Measurements from ENCODE around the gene CES3.

Gene CES3

GRCh38 chr16:66961065-66961744 is at the start of gene CES3:
Gene CES3 (plus strand): TSS chr16:66961266. CDS start chr16:66961308, 42 bp downstream.
- no peak for DNase-seq (ENCODE audit: low spot score)

GRCh38 chr16:66911801-66912200 is 49.3 kb upstream of the CES3 start:
- no peak for DNase-seq (ENCODE audit: low spot score)

- DNase-seq (ENCODE audit: low spot score), result no peak
These were observed 48.0 kb upstream of the CES3 start for GRCh38 chr16:66913081-66913480.

DNA sequence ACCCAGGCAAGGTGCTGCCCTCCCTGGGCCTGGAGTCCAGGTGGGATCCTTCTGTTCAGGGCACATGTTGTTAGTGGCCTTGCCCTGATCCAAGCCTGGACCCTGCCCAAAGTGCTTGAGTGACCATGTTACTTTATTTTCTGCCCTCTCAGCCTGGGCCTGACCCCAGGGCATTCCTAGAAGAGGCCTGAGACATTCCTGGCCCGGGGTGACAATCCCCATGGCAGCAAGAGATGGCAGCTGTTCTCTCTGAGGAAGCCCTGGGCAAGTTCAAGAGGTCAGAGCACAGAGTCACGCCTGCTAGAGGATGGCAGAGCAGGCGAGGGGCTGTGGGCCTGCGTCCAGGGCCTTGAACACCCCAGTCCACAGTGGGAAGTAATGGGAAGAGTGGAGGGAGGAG is 47.4 kb upstream of the CES3 start:
- no peak for DNase-seq (ENCODE audit: low spot score)

DNA sequence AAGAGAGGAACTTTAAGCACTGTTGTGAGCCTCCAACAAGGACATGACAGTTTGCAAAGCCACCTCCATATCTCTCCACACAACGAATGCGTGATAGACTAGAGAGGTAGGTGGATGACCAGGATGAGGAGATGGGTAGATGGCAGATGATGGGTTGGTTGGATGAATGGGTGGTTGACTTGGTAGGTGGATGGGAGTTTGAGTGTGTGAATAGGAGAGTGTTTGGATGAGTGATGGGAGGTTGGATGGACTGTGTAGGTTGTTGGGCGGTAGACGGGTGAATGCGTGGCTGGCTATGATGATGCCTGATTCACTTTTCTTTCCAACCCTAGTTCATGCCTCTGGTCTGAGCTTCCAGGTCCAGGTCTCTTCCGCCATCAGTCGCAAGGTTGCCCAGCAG is 46.5 kb upstream of the CES3 start:
- DNase-seq (ENCODE audit: low spot score), result no peak

DNA sequence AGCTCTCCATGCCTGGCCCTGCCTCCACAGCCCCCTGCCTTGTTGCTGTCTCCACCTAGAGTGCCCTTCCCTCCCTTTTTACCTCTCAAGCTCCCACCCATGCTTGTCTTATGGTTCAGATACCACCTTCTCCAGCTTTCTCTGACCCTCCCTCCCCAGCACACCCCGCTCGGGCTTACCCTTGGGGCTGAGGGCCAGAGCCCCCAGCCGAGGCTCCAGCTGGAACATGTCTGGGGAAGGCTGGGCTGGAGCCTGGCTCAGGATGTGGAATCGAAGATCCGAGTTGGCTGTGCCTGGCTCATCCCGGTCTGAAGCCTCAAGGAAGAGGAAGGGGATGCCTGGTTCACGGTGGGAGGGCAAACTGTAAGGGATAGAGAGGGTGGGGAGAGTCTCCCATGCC is 46.0 kb upstream of the CES3 start:
- no peak for DNase-seq (ENCODE audit: low spot score)

GRCh38 chr16:66916518-66916917 is 44.5 kb upstream of the CES3 start:
- DNase-seq (ENCODE audit: low spot score), result no peak

- DNase-seq (ENCODE audit: low spot score), result no peak
These were observed 43.3 kb upstream of the CES3 start for GRCh38 chr16:66917741-66918140.

GRCh38 chr16:66918355-66918754 is 42.7 kb upstream of the CES3 start:
- no peak for DNase-seq (ENCODE audit: low spot score)

DNA sequence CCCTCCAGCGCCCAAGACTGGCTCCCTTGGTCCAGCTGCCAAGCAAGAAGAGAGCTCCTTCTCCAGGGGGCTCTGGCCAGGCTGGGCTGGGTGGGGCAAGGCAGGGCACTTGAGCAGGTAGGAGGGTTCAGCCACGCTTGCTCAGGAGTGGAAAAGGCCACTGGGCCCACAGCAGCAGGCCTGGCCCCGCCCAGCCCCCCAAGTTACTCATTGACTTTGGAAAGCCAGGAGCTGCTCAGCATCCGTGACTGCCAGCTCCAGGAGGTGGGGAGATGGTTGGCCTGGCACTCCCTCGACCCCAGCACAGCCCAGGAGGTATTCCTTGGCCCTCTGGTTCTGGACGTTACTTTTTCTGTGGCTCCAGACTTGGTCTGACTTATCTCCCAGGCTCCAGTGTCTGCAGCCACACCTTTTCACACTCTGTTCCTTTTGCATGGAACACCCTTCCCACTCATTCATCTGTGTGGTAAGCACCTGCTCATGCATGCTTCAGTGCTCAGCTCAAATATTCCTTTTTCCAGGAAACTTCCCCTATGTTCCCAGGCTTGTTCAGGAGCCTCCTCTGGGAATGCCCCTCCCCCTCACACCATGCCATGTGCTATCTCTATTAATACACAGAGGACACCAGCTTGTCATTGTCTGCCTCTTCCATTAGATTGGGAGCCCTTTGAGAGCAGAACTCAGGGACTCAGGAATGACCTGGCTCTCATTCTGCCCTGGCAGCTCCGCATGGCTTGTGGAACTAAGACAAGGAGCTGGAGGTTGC is 42.1 kb upstream of the CES3 start, which contains the start of gene CDH16:
CDH16 (minus strand) TSS at position 83 of the 766 bp plus-strand sequence. CDS start 820 bp downstream, outside the sequence.
- DNase-seq (ENCODE audit: low spot score), result no peak

GRCh38 chr16:66919569-66920298 is 41.3 kb upstream of the CES3 start:
- DNase-seq (ENCODE audit: low spot score), result no peak

GRCh38 chr16:66920299-66920590 is 40.8 kb upstream of the CES3 start:
- no peak for DNase-seq (ENCODE audit: low spot score)

DNA sequence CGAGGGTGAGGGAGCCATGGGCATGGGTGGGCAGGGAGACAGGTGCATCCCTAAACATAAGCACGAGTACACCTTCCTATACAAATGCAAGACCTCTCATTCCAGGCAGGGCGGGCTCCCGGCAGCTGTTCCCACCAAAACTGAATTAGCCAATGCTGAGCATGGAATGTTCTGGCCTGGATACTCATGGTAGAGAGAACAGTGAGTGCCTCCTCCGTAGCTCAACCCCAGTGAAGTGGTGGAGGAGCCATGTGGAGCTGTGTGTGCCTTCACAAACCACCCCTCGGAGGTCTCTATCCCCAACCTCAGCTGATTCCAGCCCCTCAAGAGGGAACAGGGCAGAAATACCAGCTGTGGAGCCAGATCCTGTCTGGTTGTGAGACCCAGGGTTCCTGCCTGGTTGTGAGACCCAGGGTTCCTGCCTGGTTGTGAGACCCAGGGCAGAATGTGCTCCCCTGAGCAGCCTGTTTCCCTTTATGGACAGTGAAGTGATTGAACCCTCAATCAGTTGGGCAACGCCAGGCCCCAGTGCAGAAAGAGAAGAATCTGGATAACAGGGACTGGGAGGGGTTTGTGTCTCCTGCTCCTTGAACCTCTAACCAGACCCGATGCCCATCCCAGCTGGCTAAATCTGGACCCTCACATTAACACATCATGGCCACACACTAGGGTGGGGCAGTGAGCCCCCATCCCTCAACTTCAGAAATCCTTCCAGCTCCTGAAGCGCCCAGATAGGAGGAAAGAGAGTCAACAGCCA is 40.0 kb upstream of the CES3 start:
- no peak for DNase-seq (ENCODE audit: low spot score)

GRCh38 chr16:66921729-66922450 is 39.2 kb upstream of the CES3 start:
- DNase-seq (ENCODE audit: low spot score), result no peak

DNA sequence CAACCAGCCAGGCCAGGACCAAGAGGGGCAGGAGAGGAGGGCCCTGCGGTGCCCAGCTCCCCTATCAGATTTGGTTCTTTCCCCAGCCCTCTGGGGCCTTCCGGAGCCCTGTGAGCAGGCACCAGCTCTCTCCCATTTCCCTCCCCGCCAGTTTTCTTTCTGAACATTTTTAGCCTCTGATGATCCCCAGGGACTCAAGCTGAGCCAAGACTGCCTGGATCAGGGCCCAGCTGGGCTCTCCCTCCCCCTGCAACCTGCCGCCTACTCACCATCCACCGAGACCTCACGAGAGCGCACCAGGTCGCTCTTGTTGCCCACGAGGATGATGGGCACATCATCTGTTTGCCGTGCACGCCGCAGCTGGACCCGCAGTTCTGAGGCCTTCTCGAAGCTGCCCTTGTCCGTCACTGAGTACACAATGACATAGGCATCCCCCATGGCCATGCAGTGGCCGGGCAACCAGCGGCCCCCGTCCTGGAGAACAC is 37.8 kb upstream of the CES3 start:
- DNase-seq (ENCODE audit: low spot score), result no peak

- DNase-seq (ENCODE audit: low spot score), result no peak
These were observed 37.2 kb upstream of the CES3 start for GRCh38 chr16:66923866-66924265.

DNA sequence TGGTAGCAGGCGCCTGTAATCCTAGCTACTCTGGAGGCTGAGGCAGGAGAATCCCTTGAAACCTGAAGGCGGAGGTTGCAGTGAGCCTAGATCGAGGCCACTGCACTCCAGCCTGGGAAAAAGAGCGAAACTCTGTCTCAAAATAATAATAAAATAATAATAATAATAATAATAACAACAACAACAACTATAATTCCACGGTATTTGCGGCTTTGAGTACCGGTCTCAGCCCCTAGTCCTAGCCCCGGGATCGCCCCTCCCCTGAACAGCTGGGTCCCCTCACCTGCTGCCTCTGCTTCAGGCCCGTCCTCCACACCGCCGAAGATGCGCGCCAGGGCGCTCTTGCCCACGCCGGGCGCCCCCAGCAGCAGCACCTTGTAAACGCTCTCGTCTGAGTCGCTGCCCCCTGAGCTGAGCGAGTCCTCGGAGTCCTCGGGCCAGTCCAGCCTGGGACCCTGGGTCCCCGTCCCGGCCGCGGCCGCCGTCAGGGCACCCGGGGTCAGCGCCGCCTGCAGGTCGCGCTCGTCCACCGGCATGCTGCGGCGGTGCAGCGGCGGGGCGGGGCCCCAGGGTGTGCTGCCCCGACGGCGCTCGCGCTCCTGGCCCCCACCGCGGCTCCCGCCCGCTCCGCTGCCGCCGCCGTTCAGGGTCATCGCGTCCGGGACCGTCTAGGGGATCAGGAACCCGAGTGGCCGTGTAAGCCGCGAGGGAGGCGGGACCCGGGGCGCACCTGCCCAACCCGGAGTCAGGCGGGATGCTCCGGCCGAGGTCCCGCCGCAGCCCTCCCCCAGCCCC is 36.3 kb upstream of the CES3 start:
- DNase-seq (ENCODE audit: low spot score), result no peak

GRCh38 chr16:66925322-66925840 is 35.7 kb upstream of the CES3 start, which contains the start of gene RRAD:
Gene RRAD (minus strand): TSS chr16:66925535. CDS start chr16:66925179, 356 bp downstream.
- no peak for DNase-seq (ENCODE audit: low spot score)

GRCh38 chr16:66926171-66926947 is 34.7 kb upstream of the CES3 start:
- DNase-seq (ENCODE audit: low spot score), result no peak

All from left forelimb (tissue), 1 donor.